Jurkat, Clone E6-1 (cell line): Measurements from ENCODE around the gene CFAP97.
"Not testable (repeated sequence)": the region's sequence is repeated elsewhere in the genome, so short reads cannot be mapped to it uniquely, and the experiment has no call there.

Source experiments
- DNase-seq: peaks from one replicate; pipeline ENCODE4 v3.0.0-alpha.2; 2011; ENCODE audit warnings: low read depth, low spot score
- H3K4me3 ChIP-seq: 2 replicates; pipeline ENCODE4 v1.5.1; 2011; ENCODE audit warnings: mild to moderate bottlenecking, low read length, control low read depth, moderate library complexity

Gene CFAP97

GRCh38 chr4:185119467-185119866 is 84.3 kb downstream of the CFAP97 start:
- not testable (repeated sequence) for DNase-seq

GRCh38 chr4:185118876-185119275 is 84.9 kb downstream of the CFAP97 start:
- no peak for DNase-seq
- no peak overlapping the region for H3K4me3 ChIP-seq

More at GRCh38 chr4:185119467-185119866, 84.3 kb downstream of the CFAP97 start:
- H3K4me3 ChIP-seq = not testable (repeated sequence)

- no peak overlapping the region for H3K4me3 ChIP-seq
- DNase-seq = no peak
Measured at GRCh38 chr4:185117300-185117934, 86.4 kb downstream of the CFAP97 start.

GRCh38 chr4:185115827-185116232 is 88.0 kb downstream of the CFAP97 start:
- no peak overlapping the region for H3K4me3 ChIP-seq
- no peak for DNase-seq

- H3K4me3 ChIP-seq = no peak overlapping the region
- no peak for DNase-seq
Measured at GRCh38 chr4:185113340-185113739, 90.5 kb downstream of the CFAP97 start.

GRCh38 chr4:185112104-185112503 is 91.7 kb downstream of the CFAP97 start:
- no peak for DNase-seq
- no peak overlapping the region for H3K4me3 ChIP-seq

- DNase-seq = no peak
- H3K4me3 ChIP-seq = no peak overlapping the region
Measured at GRCh38 chr4:185110375-185110823, 93.4 kb downstream of the CFAP97 start.

- DNase-seq = no peak
- H3K4me3 ChIP-seq = no peak overlapping the region
Measured at GRCh38 chr4:185109736-185110135, 94.1 kb downstream of the CFAP97 start.
